ENCODE measurements around the gene IL32.

IL32 gene

DNA sequence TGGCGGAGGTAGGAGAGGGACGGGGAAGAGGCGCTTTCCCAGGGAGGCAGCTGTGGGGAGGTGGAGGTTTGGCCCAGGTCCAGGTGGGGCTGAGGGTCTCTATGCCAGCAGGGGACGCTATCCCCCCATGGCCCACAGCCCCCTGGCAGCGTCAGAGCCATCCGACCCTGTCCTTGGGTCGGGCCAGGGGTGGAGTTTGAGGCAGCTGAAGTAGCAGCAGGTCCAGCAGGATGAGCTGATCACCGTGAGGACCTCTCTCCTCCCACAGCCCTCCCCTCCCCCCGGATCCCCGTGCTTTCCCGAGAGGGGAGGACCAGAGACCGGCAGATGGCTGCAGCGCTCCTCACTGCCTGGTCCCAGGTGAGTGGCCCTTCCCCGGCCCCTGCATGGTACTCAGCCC, 50.1 kb downstream of the IL32 start:
- no peak for DNase-seq (ENCODE audit: low spot score)

DNA sequence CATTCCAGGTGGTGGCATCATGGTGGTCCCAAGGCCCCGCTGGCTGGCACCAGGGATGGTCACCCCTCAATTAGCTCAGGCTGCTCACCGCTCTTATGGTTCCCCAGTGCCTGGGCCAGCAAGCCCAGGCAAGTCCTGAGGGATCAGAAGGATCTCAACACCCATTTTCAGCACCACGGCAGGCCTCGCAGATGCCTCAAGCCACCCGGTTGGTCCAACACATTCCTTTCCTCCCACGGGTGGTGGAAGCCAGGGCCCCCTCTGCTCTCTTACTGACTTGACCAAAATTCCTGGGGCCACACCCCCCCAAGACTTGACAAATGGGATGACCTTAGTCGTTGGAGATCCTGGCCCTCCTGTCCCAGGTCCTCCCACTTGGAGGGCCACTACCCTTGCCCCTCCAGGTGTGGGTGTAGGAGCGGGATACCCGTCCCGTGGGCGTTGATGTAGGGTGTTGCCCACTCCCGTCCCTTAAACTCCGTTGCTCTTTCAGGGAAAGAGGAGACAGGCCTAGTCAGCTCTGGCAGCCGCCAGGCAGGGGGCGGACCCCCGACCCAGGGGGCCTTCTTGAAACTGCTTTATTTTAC, 52.9 kb downstream of the IL32 start:
- DNase-seq (ENCODE audit: low spot score) = no peak

DNA sequence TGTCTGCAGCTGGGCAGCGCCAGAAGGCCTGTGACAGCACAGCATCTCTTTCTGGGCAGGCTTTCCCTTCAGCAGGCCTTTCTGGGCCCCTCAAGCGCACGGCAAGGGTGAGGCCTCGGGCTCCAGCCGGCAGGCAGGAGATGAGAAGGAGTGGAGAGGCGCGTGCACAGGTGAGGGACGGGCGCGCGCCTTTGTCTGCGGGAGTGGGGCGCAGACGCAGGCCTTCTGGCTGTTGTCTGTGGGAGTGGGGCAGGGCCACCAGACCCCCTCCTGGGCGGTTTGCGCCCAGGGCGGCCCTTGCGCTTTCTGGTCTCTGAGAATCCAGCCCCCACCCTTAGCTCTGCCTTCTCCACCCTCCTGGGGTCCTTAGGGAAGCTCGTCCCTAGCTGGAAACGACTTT, 53.4 kb downstream of the IL32 start:
- DNase-seq (ENCODE audit: low spot score) = no peak

Data from hematopoietic multipotent progenitor cell treated with erythropoietin and hydrocortisone succinate and interleukin-3 and kit ligand, for 17 days (in vitro differentiated cells).